ENCODE data around the gene OPRD1.
A peak's percentile ranks its signal among the peaks of the same experiment; 100 is the strongest.

GRCh38 chr1:28913786-28914227 is 101.8 kb downstream of the OPRD1 start:
- TF ChIP-seq ZBTB20 (tag by site-specific recombination; IDR thresholded peaks at IDR 0.05), result peak; percentile 47; the same call in 1 of the 2 replicates
- TF ChIP-seq CTCF (tag by site-specific recombination; IDR thresholded peaks at IDR 0.05), result no peak
- no peak for TF ChIP-seq ZNF10 (tag by site-specific recombination; IDR thresholded peaks at IDR 0.05)
- no peak for TF ChIP-seq ZNF792 (tag by site-specific recombination; IDR thresholded peaks at IDR 0.05)
- no peak for TF ChIP-seq ZNF621 (tag by site-specific recombination; IDR thresholded peaks at IDR 0.05)
- TF ChIP-seq ZNF510 (tag by site-specific recombination; IDR thresholded peaks at IDR 0.05; ENCODE audit: insufficient replicate concordance), result no peak
- TF ChIP-seq KLF16 (tag by site-specific recombination; IDR thresholded peaks at IDR 0.05), result no peak
- TF ChIP-seq ZNF280C (tag by site-specific recombination; IDR thresholded peaks at IDR 0.05), result no peak
- TF ChIP-seq PRDM10 (tag by site-specific recombination; IDR thresholded peaks at IDR 0.05), result no peak
- no peak for TF ChIP-seq KLF9 (tag by site-specific recombination; IDR thresholded peaks at IDR 0.05; ENCODE audit: low read depth)
- TF ChIP-seq ZNF776 (tag by site-specific recombination; IDR thresholded peaks at IDR 0.05; ENCODE audit: borderline replicate concordance), result no peak

All from HEK293 (cell line).